ENCODE measurements around the gene PRKACA.

DNA sequence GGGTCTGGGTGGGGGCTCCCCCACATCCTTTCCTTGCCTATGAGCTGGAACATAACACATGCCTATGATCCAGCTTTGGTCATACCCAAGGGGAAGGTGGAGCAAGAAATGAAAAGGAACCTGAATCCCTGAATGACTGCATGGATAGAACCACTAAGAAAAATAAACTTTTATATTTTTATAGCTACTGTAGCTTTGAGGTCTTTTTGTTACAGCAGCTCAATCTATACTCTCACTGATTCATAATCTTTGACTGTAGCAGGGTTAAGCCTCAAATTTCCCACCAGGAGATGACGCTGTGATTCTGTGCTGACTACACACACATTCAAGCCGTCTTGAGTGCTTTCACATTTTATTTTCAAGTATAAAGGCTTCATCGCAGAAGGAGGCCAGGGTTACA lies 64.5 kb downstream of the PRKACA start:
- TF ChIP-seq, protein P1, sequence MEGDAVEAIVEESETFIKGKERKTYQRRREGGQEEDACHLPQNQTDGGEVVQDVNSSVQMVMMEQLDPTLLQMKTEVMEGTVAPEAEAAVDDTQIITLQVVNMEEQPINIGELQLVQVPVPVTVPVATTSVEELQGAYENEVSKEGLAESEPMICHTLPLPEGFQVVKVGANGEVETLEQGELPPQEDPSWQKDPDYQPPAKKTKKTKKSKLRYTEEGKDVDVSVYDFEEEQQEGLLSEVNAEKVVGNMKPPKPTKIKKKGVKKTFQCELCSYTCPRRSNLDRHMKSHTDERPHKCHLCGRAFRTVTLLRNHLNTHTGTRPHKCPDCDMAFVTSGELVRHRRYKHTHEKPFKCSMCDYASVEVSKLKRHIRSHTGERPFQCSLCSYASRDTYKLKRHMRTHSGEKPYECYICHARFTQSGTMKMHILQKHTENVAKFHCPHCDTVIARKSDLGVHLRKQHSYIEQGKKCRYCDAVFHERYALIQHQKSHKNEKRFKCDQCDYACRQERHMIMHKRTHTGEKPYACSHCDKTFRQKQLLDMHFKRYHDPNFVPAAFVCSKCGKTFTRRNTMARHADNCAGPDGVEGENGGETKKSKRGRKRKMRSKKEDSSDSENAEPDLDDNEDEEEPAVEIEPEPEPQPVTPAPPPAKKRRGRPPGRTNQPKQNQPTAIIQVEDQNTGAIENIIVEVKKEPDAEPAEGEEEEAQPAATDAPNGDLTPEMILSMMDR (IDR thresholded peaks at IDR 0.05; ENCODE audit: low read depth, low read length) = no peak
- no peak for TF ChIP-seq EZH2phosphoT487 (IDR thresholded peaks at IDR 0.05; ENCODE audit: low read depth)
